IMR-90 (cell line): Measurements from ENCODE around the gene DCC. TPM values are rescaled to one million over a fixed set of nuclear protein-coding genes. Genes with fewer than 3 reads are reported as not detected.

Source experiments
- ATAC-seq: fragments of 200-7000 bp; cut with Tn5 transposase; 2 replicates; pipeline ENCODE4 v1.9.1; 2020; ENCODE audit warnings: low read depth, mild to moderate bottlenecking, moderate library complexity
- BruUV-seq: library from RNA; stranded (reverse); fragments of 400-500 nt; replicated peaks from 2 replicates; lab custom pipeline; 2021; lab: Mats Ljungman, UMichigan
- CTCF ChIA-PET: fragments of 300-600 bp; formaldehyde crosslinking; extraction: SDS; loops from one replicate; lab custom pipeline; 2021; ENCODE audit warnings: antibody characterized with exemption; lab: Yijun Ruan, JAX
- POLR2A ChIA-PET: fragments of 300-600 bp; sonication (Branson Sonifier 250); formaldehyde crosslinking; loops from one replicate; lab custom pipeline; 2022; ENCODE audit warnings: antibody characterized with exemption; ENCODE audit not compliant: unreplicated experiment; lab: Charles Lee
- DNase-seq: peaks from one replicate; pipeline ENCODE4 v3.0.0; 2013
- H2AFZ ChIP-seq: replicated peaks from 2 replicates; pipeline ENCODE3; 2013; ENCODE audit warnings: low read length, mild to moderate bottlenecking; ENCODE audit not compliant: poor library complexity
- H2AK5ac ChIP-seq: 2 replicates; pipeline ENCODE4 v1.6.1; 2013; ENCODE audit warnings: low read depth, low read length, inconsistent platforms
- H2AK9ac ChIP-seq: replicated peaks from 2 replicates; pipeline ENCODE3; 2013; ENCODE audit warnings: mild to moderate bottlenecking, low read depth, low read length, moderate library complexity; ENCODE audit not compliant: poor library complexity
- H2BK120ac ChIP-seq: 2 replicates; pipeline ENCODE4 v1.6.1; 2013; ENCODE audit warnings: low read depth, low read length, inconsistent platforms
- H2BK15ac ChIP-seq: 3 replicates; pipeline ENCODE4 v1.6.1; 2013; ENCODE audit warnings: low read depth, low read length, inconsistent platforms
- H2BK20ac ChIP-seq: 2 replicates; pipeline ENCODE4 v1.6.1; 2013; ENCODE audit warnings: low read depth, mild to moderate bottlenecking, inconsistent platforms, low read length, moderate library complexity
- H2BK5ac ChIP-seq: 2 replicates; pipeline ENCODE4 v1.6.1; 2013; ENCODE audit warnings: mild to moderate bottlenecking, low read depth, low read length, inconsistent platforms; ENCODE audit not compliant: poor library complexity, severe bottlenecking
- H3K14ac ChIP-seq: replicated peaks from 2 replicates; pipeline ENCODE4 v1.6.1; 2013; ENCODE audit warnings: low read depth, low read length, inconsistent platforms
- H3K18ac ChIP-seq: 2 replicates; pipeline ENCODE4 v1.6.1; 2013; ENCODE audit warnings: low read depth, low read length, control low read depth
- H3K23ac ChIP-seq: 2 replicates; pipeline ENCODE4 v1.6.1; 2013; ENCODE audit warnings: low read depth, low read length, inconsistent platforms
- H3K27ac ChIP-seq: 2 replicates; pipeline ENCODE4 v1.5.1; 2013; ENCODE audit warnings: mild to moderate bottlenecking, control low read depth, low read length; ENCODE audit not compliant: insufficient read depth
- H3K27me3 ChIP-seq: 2 replicates; pipeline ENCODE4 v1.6.1; 2013; ENCODE audit warnings: low read length; ENCODE audit not compliant: control insufficient read depth, insufficient read depth
- H3K36me3 ChIP-seq: 2 replicates; pipeline ENCODE4 v1.6.1; 2013; ENCODE audit warnings: low read length, mixed read lengths; ENCODE audit not compliant: control insufficient read depth, insufficient read depth
- H3K4ac ChIP-seq: 2 replicates; pipeline ENCODE4 v1.6.1; 2013; ENCODE audit warnings: low read depth, low read length, inconsistent platforms
- H3K4me1 ChIP-seq: 2 replicates; pipeline ENCODE4 v1.6.1; 2013; ENCODE audit warnings: low read length, mixed read lengths; ENCODE audit not compliant: control insufficient read depth, insufficient read depth
- H3K4me2 ChIP-seq: 2 replicates; pipeline ENCODE4 v1.6.1; 2013; ENCODE audit warnings: low read depth, mild to moderate bottlenecking, control low read depth, low read length, moderate library complexity
- H3K4me3 ChIP-seq: 2 replicates; pipeline ENCODE4 v1.5.1; 2013; ENCODE audit warnings: low read depth, mild to moderate bottlenecking, control low read depth, low read length, moderate library complexity; ENCODE audit not compliant: insufficient read depth
- H3K56ac ChIP-seq: 2 replicates; pipeline ENCODE4 v1.6.1; 2013; ENCODE audit warnings: low read length, inconsistent platforms; ENCODE audit not compliant: insufficient read depth; ENCODE audit errors: extremely low read depth
- H3K79me1 ChIP-seq, 2 experiments: 2 replicates each; pipeline ENCODE4 v1.6.1; 2013; ENCODE audit warnings: low read length in 2 of 2, inconsistent platforms in 1 of 2, low read depth in 1 of 2
- H3K9ac ChIP-seq: 2 replicates; pipeline ENCODE4 v1.6.1; 2013; ENCODE audit warnings: low read depth, low read length, control low read depth
- H3K9me1 ChIP-seq: 2 replicates; pipeline ENCODE4 v1.6.1; 2013; ENCODE audit warnings: low read length, inconsistent platforms; ENCODE audit not compliant: insufficient read depth
- H3K9me3 ChIP-seq: 2 replicates; pipeline ENCODE4 v1.6.1; 2013; ENCODE audit warnings: low read length; ENCODE audit not compliant: control insufficient read depth, insufficient read depth
- H4K20me1 ChIP-seq: 2 replicates; pipeline ENCODE4 v1.6.1; 2013; ENCODE audit warnings: low read length, inconsistent platforms; ENCODE audit not compliant: insufficient read depth
- H4K5ac ChIP-seq: 2 replicates; pipeline ENCODE4 v1.6.1; 2013; ENCODE audit warnings: mild to moderate bottlenecking, low read depth, low read length, control low read depth
- H4K8ac ChIP-seq, 2 experiments: 2 replicates each; pipeline ENCODE4 v1.6.1; 2013; ENCODE audit warnings: low read depth in 2 of 2, low read length in 2 of 2, control low read depth in 1 of 2, inconsistent platforms in 1 of 2
- H4K91ac ChIP-seq: 2 replicates; pipeline ENCODE4 v1.6.1; 2013; ENCODE audit warnings: low read depth, low read length, inconsistent platforms; ENCODE audit not compliant: insufficient read depth
- BHLHE40 ChIP-seq: fragments of 150-350 bp; IDR thresholded peaks from 2 replicates; pipeline ENCODE4 v1.6.1; 2016; ENCODE audit warnings: mild to moderate bottlenecking, low read depth, low read length
- CEBPB ChIP-seq: IDR thresholded peaks from 2 replicates; pipeline ENCODE4 v1.6.1; 2012; ENCODE audit warnings: low read depth, low read length, improper control_type of control experiment
- CHD1 ChIP-seq: IDR thresholded peaks from 2 replicates; pipeline ENCODE4 v1.6.1; 2012; ENCODE audit warnings: low read depth, low read length, improper control_type of control experiment
- FOS ChIP-seq: fragments of 150-350 bp; IDR thresholded peaks from 2 replicates; pipeline ENCODE4 v1.6.1; 2016; ENCODE audit warnings: low read depth, low read length
- MAFK ChIP-seq: IDR thresholded peaks from 2 replicates; pipeline ENCODE4 v1.6.1; 2012; ENCODE audit warnings: low read depth, low read length, improper control_type of control experiment
- MAZ ChIP-seq: IDR thresholded peaks from 2 replicates; pipeline ENCODE4 v1.6.1; 2012; ENCODE audit warnings: low read depth, mild to moderate bottlenecking, low read length, improper control_type of control experiment, moderate library complexity, borderline replicate concordance
- MXI1 ChIP-seq: IDR thresholded peaks from 2 replicates; pipeline ENCODE4 v1.6.1; 2012; ENCODE audit warnings: low read depth, mild to moderate bottlenecking, low read length, moderate library complexity, borderline replicate concordance
- NFE2L2 ChIP-seq: fragments of 150-350 bp; IDR thresholded peaks from 2 replicates; pipeline ENCODE4 v1.6.1; 2016; ENCODE audit warnings: low read depth, mild to moderate bottlenecking, low read length
- POLR2A ChIP-seq: IDR thresholded peaks from 2 replicates; pipeline ENCODE4 v1.6.1; 2012; ENCODE audit warnings: mild to moderate bottlenecking, low read depth, low read length
- RAD21 ChIP-seq: IDR thresholded peaks from 2 replicates; pipeline ENCODE4 v1.6.1; 2012; ENCODE audit warnings: low read length, improper control_type of control experiment
- RCOR1 ChIP-seq: IDR thresholded peaks from 2 replicates; pipeline ENCODE4 v1.6.1; 2012; ENCODE audit warnings: mild to moderate bottlenecking, low read length, improper control_type of control experiment; ENCODE audit not compliant: insufficient replicate concordance
- RFX5 ChIP-seq: IDR thresholded peaks from 2 replicates; pipeline ENCODE4 v1.8.0; 2012; ENCODE audit warnings: low read depth, mild to moderate bottlenecking, low read length, moderate library complexity
- SMC3 ChIP-seq: fragments of 150-350 bp; IDR thresholded peaks from 2 replicates; pipeline ENCODE4 v1.6.1; 2016; ENCODE audit warnings: low read depth, mild to moderate bottlenecking, antibody characterized with exemption, low read length, moderate library complexity
- WGBS, 2 experiments: methylation state at CpG; one replicate each; pipeline versions ENCODE4 v1.1.5 to v1.1.7; 2013; ENCODE audit warnings: missing lambda C conversion rate in 2 of 2; ENCODE audit not compliant: insufficient read length in 1 of 2; ENCODE audit errors: extremely low coverage in 2 of 2; 5-methylcytosine and 5-hydroxymethylcytosine counted together
- dilution Hi-C: fragments of 300-500 bp; cut with HindIII; formaldehyde crosslinking; loops from one replicate; pipeline ENCODE4 v1.14.3; 2018; ENCODE audit warnings: low sequenced_read_pairs; ENCODE audit not compliant: unreplicated experiment
- in situ Hi-C: fragments of 300-500 bp; cut with MboI; formaldehyde crosslinking; loops from 3 replicates; pipeline ENCODE4 v1.14.3; 2019; ENCODE audit warnings: low sequenced_read_pairs, inconsistent platforms, mixed read lengths
- intact Hi-C: fragments of 100-400 bp; cut with micrococcal nuclease; formaldehyde crosslinking; loops from 2 replicates; pipeline ENCODE4 v1.10.0; 2022
- polyA plus RNA-seq, 3 experiments: library from polyadenylated mRNA; depleted of rRNA; stranded (reverse); fragments of >200 nt; gene quantifications; 2 replicates each; pipeline ENCODE4 v1.2.3, GENCODE V29; 2012; ENCODE audit warnings: low replicate concordance in 1 of 3
- total RNA-seq: library from RNA; depleted of rRNA; stranded (reverse); fragments of >200 nt; gene quantifications from 2 replicates; pipeline ENCODE4 v1.2.3, GENCODE V29; 2012
- TF ChIP-seq, protein P1 (sequence below): fragments of 150-350 bp; IDR thresholded peaks from 2 replicates; pipeline ENCODE4 v1.6.1; 2017; ENCODE audit warnings: mild to moderate bottlenecking, antibody characterized with exemption, low read length, low read depth
- TF ChIP-seq, protein P2 (sequence below): conservative IDR thresholded peaks from 2 replicates; pipeline ENCODE4 v1.5.1; 2012; ENCODE audit warnings: mild to moderate bottlenecking, low read depth, low read length, improper control_type of control experiment
- TF ChIP-seq, protein P3 (sequence below): fragments of 150-350 bp; IDR thresholded peaks from 2 replicates; pipeline ENCODE4 v1.6.1; 2016; ENCODE audit warnings: low read depth, mild to moderate bottlenecking, low read length, moderate library complexity, borderline replicate concordance

Gene DCC
- total and polyA plus RNA-seq, 2 of the 4 experiments (the other 2 are of a cell fraction): 0.31 to 0.54 TPM

DNA sequence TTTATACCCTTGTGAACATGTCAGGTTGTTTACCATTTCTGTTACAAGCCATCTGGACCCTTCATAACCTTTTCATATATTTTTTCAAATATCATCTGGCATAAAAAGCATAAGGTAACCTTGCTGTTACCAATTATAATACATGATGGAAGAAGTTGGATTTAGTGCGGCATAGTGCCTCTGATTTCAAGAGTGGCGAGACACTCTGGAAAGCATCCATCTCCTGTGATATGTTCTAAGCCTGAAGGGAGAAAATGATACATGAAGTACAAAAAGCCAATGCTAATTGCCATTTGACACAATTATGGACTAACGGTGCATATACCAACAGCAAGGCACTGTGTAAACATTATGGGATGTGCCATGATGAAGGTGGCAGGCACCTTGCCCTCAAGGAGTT, 75.1 kb downstream of the DCC start:
- H3K56ac ChIP-seq: no peak overlapping the region
- H3K9me1 ChIP-seq: no peaks in the 10 kb centered on the region
- H3K4me1 ChIP-seq: no peaks in the 10 kb centered on the region
- no peak overlapping the region for H4K91ac ChIP-seq
- no peak overlapping the region for H2BK5ac ChIP-seq
- no peak overlapping the region for H3K18ac ChIP-seq
- no peak overlapping the region for H2AK9ac ChIP-seq
- H2AFZ ChIP-seq: no peak overlapping the region
- 100% methylated on average over 1 of the region's 3 CpGs; no CpG with 5 or more reads in 1 of the 2 experiments for WGBS, 2 experiments
- CTCF ChIA-PET: no interaction called here
- H4K8ac ChIP-seq: no peak overlapping the region
- no peak overlapping the region for H3K4me2 ChIP-seq
- no peak overlapping the region for H3K27ac ChIP-seq
- no peak overlapping the region for H3K4me3 ChIP-seq
- H3K27me3 ChIP-seq: no peaks in the 10 kb centered on the region
- dilution Hi-C loops: no loop called here
- H4K20me1 ChIP-seq: no peaks in the 10 kb centered on the region
- no peak overlapping the region for H2AK5ac ChIP-seq
- DNase-seq (no peak), ATAC-seq (no peak)
- intact Hi-C loops: no loop called here
- H3K4ac ChIP-seq: no peak overlapping the region
- no peak overlapping the region for H2BK20ac ChIP-seq
- no peak overlapping the region for H3K9ac ChIP-seq
- no peak overlapping the region for H2BK15ac ChIP-seq
- H3K14ac ChIP-seq: no peak overlapping the region
- H3K9me3 ChIP-seq: peaks cover 2% of the 10 kb centered on the region; the same call in 1 of the 2 replicates
- POLR2A ChIA-PET: no interaction called here
- no peak overlapping the region for H4K5ac ChIP-seq
- no peaks in the 10 kb centered on the region for H3K79me1 ChIP-seq
- no peak overlapping the region for H3K23ac ChIP-seq
- no TSS peak for BruUV-seq
- no peaks in the 10 kb centered on the region for H3K36me3 ChIP-seq
- TF ChIP-seq MAFK (no peak), RAD21 (no peak), NFE2L2 (no peak), POLR2A (no peak), FOS (no peak), SMC3 (no peak), MXI1 (no peak), MAZ (no peak), CEBPB (no peak), CHD1 (no peak), RCOR1 (no peak), BHLHE40 (no peak), RFX5 (no peak)
- TF ChIP-seq, protein P1, sequence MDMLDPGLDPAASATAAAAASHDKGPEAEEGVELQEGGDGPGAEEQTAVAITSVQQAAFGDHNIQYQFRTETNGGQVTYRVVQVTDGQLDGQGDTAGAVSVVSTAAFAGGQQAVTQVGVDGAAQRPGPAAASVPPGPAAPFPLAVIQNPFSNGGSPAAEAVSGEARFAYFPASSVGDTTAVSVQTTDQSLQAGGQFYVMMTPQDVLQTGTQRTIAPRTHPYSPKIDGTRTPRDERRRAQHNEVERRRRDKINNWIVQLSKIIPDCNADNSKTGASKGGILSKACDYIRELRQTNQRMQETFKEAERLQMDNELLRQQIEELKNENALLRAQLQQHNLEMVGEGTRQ: no peak
- TF ChIP-seq, protein P2, sequence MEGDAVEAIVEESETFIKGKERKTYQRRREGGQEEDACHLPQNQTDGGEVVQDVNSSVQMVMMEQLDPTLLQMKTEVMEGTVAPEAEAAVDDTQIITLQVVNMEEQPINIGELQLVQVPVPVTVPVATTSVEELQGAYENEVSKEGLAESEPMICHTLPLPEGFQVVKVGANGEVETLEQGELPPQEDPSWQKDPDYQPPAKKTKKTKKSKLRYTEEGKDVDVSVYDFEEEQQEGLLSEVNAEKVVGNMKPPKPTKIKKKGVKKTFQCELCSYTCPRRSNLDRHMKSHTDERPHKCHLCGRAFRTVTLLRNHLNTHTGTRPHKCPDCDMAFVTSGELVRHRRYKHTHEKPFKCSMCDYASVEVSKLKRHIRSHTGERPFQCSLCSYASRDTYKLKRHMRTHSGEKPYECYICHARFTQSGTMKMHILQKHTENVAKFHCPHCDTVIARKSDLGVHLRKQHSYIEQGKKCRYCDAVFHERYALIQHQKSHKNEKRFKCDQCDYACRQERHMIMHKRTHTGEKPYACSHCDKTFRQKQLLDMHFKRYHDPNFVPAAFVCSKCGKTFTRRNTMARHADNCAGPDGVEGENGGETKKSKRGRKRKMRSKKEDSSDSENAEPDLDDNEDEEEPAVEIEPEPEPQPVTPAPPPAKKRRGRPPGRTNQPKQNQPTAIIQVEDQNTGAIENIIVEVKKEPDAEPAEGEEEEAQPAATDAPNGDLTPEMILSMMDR: no peak
- TF ChIP-seq, protein P3, sequence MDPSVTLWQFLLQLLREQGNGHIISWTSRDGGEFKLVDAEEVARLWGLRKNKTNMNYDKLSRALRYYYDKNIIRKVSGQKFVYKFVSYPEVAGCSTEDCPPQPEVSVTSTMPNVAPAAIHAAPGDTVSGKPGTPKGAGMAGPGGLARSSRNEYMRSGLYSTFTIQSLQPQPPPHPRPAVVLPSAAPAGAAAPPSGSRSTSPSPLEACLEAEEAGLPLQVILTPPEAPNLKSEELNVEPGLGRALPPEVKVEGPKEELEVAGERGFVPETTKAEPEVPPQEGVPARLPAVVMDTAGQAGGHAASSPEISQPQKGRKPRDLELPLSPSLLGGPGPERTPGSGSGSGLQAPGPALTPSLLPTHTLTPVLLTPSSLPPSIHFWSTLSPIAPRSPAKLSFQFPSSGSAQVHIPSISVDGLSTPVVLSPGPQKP: no peak
- H2BK120ac ChIP-seq: no peak overlapping the region
- in situ Hi-C loops: no loop called here
